Loucy (cell line): ENCODE measurements around the gene STRA8.

Experiments
- H2AFZ ChIP-seq: fragments of 200-600 bp; sonication (generic); 2 replicates; pipeline ENCODE4 v1.6.0; 2016; ENCODE audit warnings: antibody characterized with exemption, mild to moderate bottlenecking, low read length, moderate library complexity
- H3F3A ChIP-seq: fragments of 200-600 bp; 2 replicates; pipeline ENCODE4 v1.6.0; 2016; ENCODE audit warnings: antibody characterized with exemption, low read depth, mild to moderate bottlenecking
- H3K27me3 ChIP-seq: fragments of 200-600 bp; sonication (generic); 2 replicates; pipeline ENCODE4 v1.6.1; 2014; ENCODE audit warnings: low read length, mild to moderate bottlenecking; ENCODE audit not compliant: insufficient read depth, poor library complexity, severe bottlenecking
- H3K36me3 ChIP-seq: fragments of 200-600 bp; sonication (generic); 2 replicates; pipeline ENCODE4 v1.6.1; 2016; ENCODE audit warnings: low read length; ENCODE audit not compliant: insufficient read depth
- H3K4me1 ChIP-seq: fragments of 200-600 bp; sonication (generic); 2 replicates; pipeline ENCODE4 v1.5.1; 2014; ENCODE audit warnings: low read length, mild to moderate bottlenecking; ENCODE audit not compliant: insufficient read depth, poor library complexity, severe bottlenecking
- H3K4me2 ChIP-seq: fragments of 200-600 bp; sonication (generic); 2 replicates; pipeline ENCODE4 v1.6.0; 2014; ENCODE audit warnings: antibody characterized with exemption, low read length, low read depth, mild to moderate bottlenecking; ENCODE audit not compliant: poor library complexity, severe bottlenecking
- H3K4me3 ChIP-seq: fragments of 200-600 bp; sonication (generic); 2 replicates; pipeline ENCODE4 v1.5.1; 2014; ENCODE audit warnings: low read length, mild to moderate bottlenecking, mixed read lengths; ENCODE audit not compliant: poor library complexity, severe bottlenecking
- H3K79me2 ChIP-seq: fragments of 200-600 bp; sonication (generic); 2 replicates; pipeline ENCODE4 v1.6.1; 2014; ENCODE audit warnings: low read length; ENCODE audit not compliant: insufficient read depth
- H3K9ac ChIP-seq: fragments of 200-600 bp; sonication (generic); 2 replicates; pipeline ENCODE4 v1.6.0; 2014; ENCODE audit warnings: mild to moderate bottlenecking, low read depth, low read length, moderate library complexity; ENCODE audit not compliant: poor library complexity, severe bottlenecking
- H3K9me2 ChIP-seq: fragments of 200-600 bp; sonication (generic); replicated peaks from 2 replicates; pipeline ENCODE4 v1.6.1; 2016; ENCODE audit warnings: low read depth, low read length, mixed read lengths
- H3K9me3 ChIP-seq: fragments of 200-600 bp; sonication (generic); 2 replicates; pipeline ENCODE4 v1.6.1; 2014; ENCODE audit warnings: mild to moderate bottlenecking, antibody characterized with exemption, low read length, low read depth; ENCODE audit not compliant: insufficient read depth
- H4K20me1 ChIP-seq: fragments of 200-600 bp; sonication (generic); 2 replicates; pipeline ENCODE4 v1.6.0; 2014; ENCODE audit warnings: antibody characterized with exemption, low read length, mild to moderate bottlenecking; ENCODE audit not compliant: insufficient read depth, poor library complexity, severe bottlenecking
- EZH2phosphoT487 ChIP-seq: fragments of 200-600 bp; IDR thresholded peaks from 2 replicates; pipeline ENCODE4 v1.6.1; 2018; ENCODE audit warnings: antibody characterized with exemption, mild to moderate bottlenecking, moderate library complexity, borderline replicate concordance
- TF ChIP-seq, protein P1 (sequence below): fragments of 200-600 bp; sonication (generic); conservative IDR thresholded peaks from 2 replicates; pipeline ENCODE4 v1.5.1; 2014; ENCODE audit warnings: mild to moderate bottlenecking, antibody characterized with exemption, low read length

STRA8 gene

GRCh38 chr7:135208102-135208793, 25.4 kb upstream of the STRA8 start:
- peak overlapping the region; percentile 92 for H3K4me2 ChIP-seq
- peak overlapping the region; percentile 26 for H3K4me3 ChIP-seq
- peaks cover 4% of the 10 kb centered on the region; the same call in 1 of the 2 replicates for H3K79me2 ChIP-seq
- H3K9me3 ChIP-seq = no peaks in the 10 kb centered on the region
- peaks cover 32% of the 10 kb centered on the region for H3K4me1 ChIP-seq
- H3K9me2 ChIP-seq = no peaks in the 10 kb centered on the region
- no peaks in the 10 kb centered on the region for H4K20me1 ChIP-seq
- TF ChIP-seq, protein P1, sequence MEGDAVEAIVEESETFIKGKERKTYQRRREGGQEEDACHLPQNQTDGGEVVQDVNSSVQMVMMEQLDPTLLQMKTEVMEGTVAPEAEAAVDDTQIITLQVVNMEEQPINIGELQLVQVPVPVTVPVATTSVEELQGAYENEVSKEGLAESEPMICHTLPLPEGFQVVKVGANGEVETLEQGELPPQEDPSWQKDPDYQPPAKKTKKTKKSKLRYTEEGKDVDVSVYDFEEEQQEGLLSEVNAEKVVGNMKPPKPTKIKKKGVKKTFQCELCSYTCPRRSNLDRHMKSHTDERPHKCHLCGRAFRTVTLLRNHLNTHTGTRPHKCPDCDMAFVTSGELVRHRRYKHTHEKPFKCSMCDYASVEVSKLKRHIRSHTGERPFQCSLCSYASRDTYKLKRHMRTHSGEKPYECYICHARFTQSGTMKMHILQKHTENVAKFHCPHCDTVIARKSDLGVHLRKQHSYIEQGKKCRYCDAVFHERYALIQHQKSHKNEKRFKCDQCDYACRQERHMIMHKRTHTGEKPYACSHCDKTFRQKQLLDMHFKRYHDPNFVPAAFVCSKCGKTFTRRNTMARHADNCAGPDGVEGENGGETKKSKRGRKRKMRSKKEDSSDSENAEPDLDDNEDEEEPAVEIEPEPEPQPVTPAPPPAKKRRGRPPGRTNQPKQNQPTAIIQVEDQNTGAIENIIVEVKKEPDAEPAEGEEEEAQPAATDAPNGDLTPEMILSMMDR = no peak
- no peak for TF ChIP-seq EZH2phosphoT487
- no peaks in the 10 kb centered on the region for H3K27me3 ChIP-seq
- no peaks in the 10 kb centered on the region for H3K36me3 ChIP-seq
- no peaks in the 10 kb centered on the region for H3F3A ChIP-seq
- H2AFZ ChIP-seq = no peak overlapping the region
- peak overlapping the region; percentile 51 for H3K9ac ChIP-seq

DNA sequence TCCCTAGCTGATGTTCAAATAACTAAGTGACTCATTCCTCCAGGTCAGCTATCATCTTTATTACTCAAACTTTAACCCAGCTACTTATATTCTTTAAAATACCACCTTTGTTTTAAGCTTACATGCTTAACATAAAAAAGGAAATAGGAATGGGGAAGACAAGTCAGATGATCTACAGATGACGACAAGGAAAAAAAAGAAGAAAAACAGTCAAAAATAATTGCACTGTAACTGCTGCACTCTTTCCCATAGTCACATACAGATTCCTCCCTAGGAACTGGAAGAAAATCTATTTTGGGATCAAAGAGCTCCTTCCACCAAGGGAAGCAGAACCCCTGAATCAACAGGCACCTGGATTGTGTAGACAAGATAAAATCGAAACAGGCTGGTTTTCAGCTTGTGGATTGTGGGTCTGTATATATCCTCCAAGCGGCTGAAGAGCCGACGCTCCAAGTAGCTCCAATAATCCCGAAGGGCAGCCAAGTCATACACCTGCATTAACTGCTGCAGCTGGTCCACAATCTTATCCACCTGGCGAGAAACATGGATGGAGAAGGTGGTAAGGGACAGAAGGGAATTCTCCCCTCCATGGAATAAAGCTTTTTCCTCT, 24.3 kb upstream of the STRA8 start:
- Histone ChIP-seq H3K9me3 (no peaks in the 10 kb centered on the region), H3K4me1 (peaks cover 30% of the 10 kb centered on the region), H3K36me3 (no peaks in the 10 kb centered on the region), H3K9me2 (no peaks in the 10 kb centered on the region), H3K27me3 (no peaks in the 10 kb centered on the region), H3K79me2 (peaks cover 4% of the 10 kb centered on the region; the same call in 1 of the 2 replicates), H2AFZ (no peak overlapping the region), H3K9ac (no peak overlapping the region), H4K20me1 (no peaks in the 10 kb centered on the region), H3F3A (no peaks in the 10 kb centered on the region), H3K4me2 (peak overlapping the region; percentile 92), H3K4me3 (peak overlapping the region; percentile 26)
- TF ChIP-seq, protein P1 = no peak
- TF ChIP-seq EZH2phosphoT487 = no peak

DNA sequence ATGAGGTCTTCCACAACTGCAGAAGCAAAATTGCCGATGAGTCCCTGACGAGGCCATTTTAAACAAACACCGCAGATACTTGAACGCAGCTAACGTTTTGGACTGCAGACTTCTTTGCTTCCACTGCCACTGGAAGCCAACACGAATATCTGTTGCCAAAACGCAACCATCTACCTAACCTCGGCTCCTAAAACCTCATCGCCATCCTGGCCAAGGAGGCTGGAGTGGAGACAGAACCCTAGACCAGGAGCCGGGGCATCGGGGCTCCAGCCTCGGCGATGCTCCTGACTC, 22.8 kb upstream of the STRA8 start:
- Histone ChIP-seq H3K4me2 (peak overlapping the region; percentile 92), H3K9ac (peak overlapping the region; percentile 79), H3K9me3 (no peaks in the 10 kb centered on the region), H3F3A (no peaks in the 10 kb centered on the region), H2AFZ (peak overlapping the region; percentile 88), H3K4me3 (peak overlapping the region; percentile 84), H3K9me2 (no peaks in the 10 kb centered on the region), H4K20me1 (no peaks in the 10 kb centered on the region), H3K27me3 (no peaks in the 10 kb centered on the region), H3K79me2 (peaks cover 4% of the 10 kb centered on the region; the same call in 1 of the 2 replicates), H3K4me1 (peaks cover 30% of the 10 kb centered on the region), H3K36me3 (no peaks in the 10 kb centered on the region)
- no peak for TF ChIP-seq EZH2phosphoT487
- TF ChIP-seq, protein P1 = no peak
